Naive thymus-derived CD4-positive, alpha-beta T cell (primary cell): Measurements from ENCODE around the gene SMARCC1. TPM values are rescaled to one million over a fixed set of nuclear protein-coding genes. Genes with fewer than 3 reads are reported as not detected.

ENCODE experiments used
- ATAC-seq: fragments of 150-1000 bp; cut with Tn5 transposase; 2 replicates; pipeline ENCODE4 v1.10.0; 2021; ENCODE audit warnings: mild to moderate bottlenecking, moderate library complexity
- CTCF ChIA-PET: fragments of 350-600 bp; sonication (Branson Sonifier 250); formaldehyde crosslinking; loops from one replicate; lab custom pipeline; 2021; ENCODE audit warnings: antibody characterized with exemption; lab: Charles Lee
- POLR2A ChIA-PET: fragments of 350-600 bp; sonication (Branson Sonifier 250); formaldehyde crosslinking; loops from one replicate; lab custom pipeline; 2021; ENCODE audit warnings: antibody characterized with exemption, inconsistent platforms; lab: Charles Lee
- DNase-seq, 9 donors: peaks; one replicate each; pipeline versions ENCODE4 v3.0.0 to v3.0.0-alpha.2; 2020 to 2022; ENCODE audit warnings: mixed read lengths in 1 of 9
- H3K27ac ChIP-seq: one replicate; pipeline ENCODE4 v1.7.0; 2013; ENCODE audit warnings: mild to moderate bottlenecking, low read depth, low read length, moderate library complexity
- H3K27me3 ChIP-seq, 2 donors: one replicate each; pipeline ENCODE4 v1.7.0; 2013; ENCODE audit warnings: low read length in 2 of 2, mild to moderate bottlenecking in 2 of 2, moderate library complexity in 2 of 2; ENCODE audit not compliant: control insufficient read depth in 2 of 2, insufficient read depth in 2 of 2
- H3K36me3 ChIP-seq, 3 experiments: 1 replicate in 2 of 3; 2 replicates in 1 of 3; pipeline ENCODE4 v1.7.0; 2013; ENCODE audit warnings: low read length in 3 of 3, mild to moderate bottlenecking in 3 of 3, moderate library complexity in 1 of 3; ENCODE audit not compliant: insufficient read depth in 3 of 3, control insufficient read depth in 2 of 3
- H3K4me1 ChIP-seq, 2 donors: one replicate each; pipeline ENCODE4 v1.7.0; 2013; ENCODE audit warnings: low read length in 2 of 2, mild to moderate bottlenecking in 2 of 2, moderate library complexity in 1 of 2; ENCODE audit not compliant: control insufficient read depth in 2 of 2, insufficient read depth in 2 of 2
- H3K4me3 ChIP-seq: 2 replicates; pipeline ENCODE4 v1.7.0; 2013; ENCODE audit warnings: mild to moderate bottlenecking, low read length
- H3K9me3 ChIP-seq, 3 experiments: 1 replicate in 2 of 3; 2 replicates in 1 of 3; pipeline ENCODE4 v1.7.0; 2013; ENCODE audit warnings: low read length in 3 of 3; ENCODE audit not compliant: control insufficient read depth in 2 of 3
- H3K27ac Mint-ChIP-seq, 9 donors: one replicate each; pipeline ENCODE4 v1.8.0; 2020 to 2022; ENCODE audit warnings: mixed read lengths in 9 of 9, mild to moderate bottlenecking in 8 of 9, moderate library complexity in 5 of 9, inconsistent platforms in 2 of 9
- H3K27me3 Mint-ChIP-seq, 5 donors: one replicate each; pipeline ENCODE4 v1.8.0; 2021 to 2022; ENCODE audit warnings: mixed read lengths in 5 of 5, mild to moderate bottlenecking in 1 of 5
- H3K36me3 Mint-ChIP-seq, 5 donors: one replicate each; pipeline ENCODE4 v1.8.0; 2020 to 2022; ENCODE audit warnings: mixed read lengths in 5 of 5, mild to moderate bottlenecking in 3 of 5, inconsistent platforms in 1 of 5
- H3K4me1 Mint-ChIP-seq, 7 donors: one replicate each; pipeline ENCODE4 v1.8.0; 2020 to 2022; ENCODE audit warnings: mixed read lengths in 7 of 7, mild to moderate bottlenecking in 3 of 7, inconsistent platforms in 1 of 7
- H3K4me3 Mint-ChIP-seq, 10 donors: one replicate each; pipeline ENCODE4 v1.8.0; 2020 to 2022; ENCODE audit warnings: mild to moderate bottlenecking in 10 of 10, mixed read lengths in 10 of 10, moderate library complexity in 6 of 10, inconsistent platforms in 2 of 10
- H3K9me3 Mint-ChIP-seq, 11 donors: one replicate each; pipeline ENCODE4 v1.8.0; 2020 to 2022; ENCODE audit warnings: mixed read lengths in 11 of 11, mild to moderate bottlenecking in 4 of 11, inconsistent platforms in 1 of 11, moderate library complexity in 1 of 11
- intact Hi-C, 2 donors: fragments of 100-400 bp; cut with micrococcal nuclease; formaldehyde crosslinking; loops; one replicate each; pipeline ENCODE4 v1.15.1; 2023
- polyA plus RNA-seq, 2 donors: library from polyadenylated mRNA; unstranded; fragments of 300-500 nt; fragmentation: Illumina TruSeq; gene quantifications; one replicate each; pipeline ENCODE4 v1.2.3, GENCODE V29; 2021
- total RNA-seq, 6 experiments: library from RNA in 5 of 6; stranded (reverse) in 5 of 6; gene quantifications; 1 replicate in 5 of 6; 2 replicates in 1 of 6; pipeline ENCODE4 v1.2.3 and lab custom pipeline; 2021 to 2026

Gene SMARCC1
- total and polyA plus RNA-seq, 7 experiments from 2014 or later, result 54.0 to 125 (median 98.6) TPM

DNA sequence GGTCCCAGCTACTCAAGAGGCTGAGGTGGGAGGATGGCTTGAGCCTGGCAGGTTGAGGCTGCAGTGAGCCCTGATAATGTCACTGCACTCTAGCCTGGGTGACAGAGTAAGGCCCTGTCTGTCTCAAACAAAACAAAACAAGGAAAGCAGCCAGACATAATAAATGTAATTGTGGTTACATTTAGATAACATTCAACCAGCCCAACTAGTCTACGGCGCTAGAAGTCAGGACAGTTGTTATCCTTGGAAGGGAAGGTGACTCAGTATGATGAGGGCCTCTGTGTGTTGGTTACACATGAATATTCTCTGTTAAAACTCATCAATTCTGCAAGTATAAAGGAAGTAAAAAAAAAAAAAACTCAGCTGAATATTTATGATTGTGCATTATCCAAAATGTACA is 176.0 kb downstream of the SMARCC1 start:
- no peak overlapping the region for H3K27ac ChIP-seq
- intact Hi-C loops, result no loop called here
- Mint-ChIP-seq H3K36me3 (peaks cover 16 to 54% (median 30%) of the 10 kb centered on the region in 5 donors), H3K27ac (peak overlapping the region in 1 of 9 donors; percentile 3), H3K4me1 (peaks cover 0 to 11% (median 4%) of the 10 kb centered on the region in 7 donors), H3K27me3 (no peaks in the 10 kb centered on the region), H3K9me3 (no peaks in the 10 kb centered on the region), H3K4me3 (no peak overlapping the region)
- no peaks in the 10 kb centered on the region for H3K4me1 ChIP-seq
- ATAC-seq, result no peak
- POLR2A ChIA-PET, result no interaction called here
- H3K27me3 ChIP-seq, result no peaks in the 10 kb centered on the region
- no peak overlapping the region for H3K4me3 ChIP-seq
- DNase-seq, result no peak
- CTCF ChIA-PET, result no interaction called here
- H3K9me3 ChIP-seq, result no peaks in the 10 kb centered on the region
- H3K36me3 ChIP-seq, result peaks cover 4 to 68% (median 5%) of the 10 kb centered on the region in 3 experiments

DNA sequence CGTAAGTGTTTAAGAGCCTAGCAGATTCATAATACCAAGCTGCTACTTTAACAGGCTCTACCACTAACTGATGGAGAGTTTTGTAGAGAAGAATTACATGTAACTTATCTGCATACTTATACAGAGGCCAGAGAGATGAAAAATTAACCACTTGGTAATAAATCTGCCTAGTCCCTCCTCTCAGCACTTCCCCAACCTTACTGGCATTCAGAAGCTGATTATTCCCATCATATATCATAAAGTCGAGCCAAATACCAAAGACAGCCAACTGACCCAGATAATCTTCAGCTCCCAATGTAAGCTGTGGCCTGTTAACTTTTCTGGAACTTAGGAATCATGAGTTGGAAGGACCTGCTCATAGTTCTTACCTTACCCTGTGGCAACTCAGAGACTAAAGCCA is 177.5 kb downstream of the SMARCC1 start:
- peaks cover 0 to 11% (median 4%) of the 10 kb centered on the region in 7 donors for H3K4me1 Mint-ChIP-seq
- Histone ChIP-seq H3K36me3 (peaks cover 0 to 61% (median 5%) of the 10 kb centered on the region in 3 experiments), H3K4me1 (no peaks in the 10 kb centered on the region), H3K4me3 (no peak overlapping the region), H3K27me3 (no peaks in the 10 kb centered on the region), H3K27ac (no peak overlapping the region), H3K9me3 (no peaks in the 10 kb centered on the region)
- ATAC-seq (no peak), DNase-seq (no peak)
- ChIA-PET POLR2A (no interaction called here), CTCF (interaction anchor here (0.6 kb wide), 1 partner anchor 197 kb away, joined by 3 read pairs; no protein-coding TSS in a partner anchor)
- peaks cover 4 to 44% (median 18%) of the 10 kb centered on the region in 5 donors for H3K36me3 Mint-ChIP-seq
- H3K9me3 Mint-ChIP-seq, result no peaks in the 10 kb centered on the region
- intact Hi-C loops, result no loop called here
- no peak overlapping the region for H3K27ac Mint-ChIP-seq
- H3K27me3 Mint-ChIP-seq, result no peaks in the 10 kb centered on the region
- no peak overlapping the region for H3K4me3 Mint-ChIP-seq

- intact Hi-C loops, result no loop called here
- Histone ChIP-seq H3K4me1 (no peaks in the 10 kb centered on the region), H3K27ac (no peak overlapping the region), H3K9me3 (no peaks in the 10 kb centered on the region), H3K4me3 (no peak overlapping the region), H3K36me3 (peaks cover 0 to 62% (median 5%) of the 10 kb centered on the region in 3 experiments), H3K27me3 (no peaks in the 10 kb centered on the region)
- H3K4me3 Mint-ChIP-seq, result no peak overlapping the region
- H3K27ac Mint-ChIP-seq, result peak overlapping the region in 2 of 9 donors; percentile 44 to 57
- ChIA-PET POLR2A (no interaction called here), CTCF (no interaction called here)
- H3K27me3 Mint-ChIP-seq, result no peaks in the 10 kb centered on the region
- H3K9me3 Mint-ChIP-seq, result no peaks in the 10 kb centered on the region
- ATAC-seq, result no peak
- H3K4me1 Mint-ChIP-seq, result peaks cover 0 to 11% (median 3%) of the 10 kb centered on the region in 7 donors
- DNase-seq, result no peak
- peaks cover 4 to 40% (median 14%) of the 10 kb centered on the region in 5 donors for H3K36me3 Mint-ChIP-seq
Observed at GRCh38 chr3:47603332-47603731, 178.4 kb downstream of the SMARCC1 start.

GRCh38 chr3:47601281-47601680 is 180.4 kb downstream of the SMARCC1 start:
- DNase-seq (no peak), ATAC-seq (no peak)
- Histone ChIP-seq H3K4me3 (no peak overlapping the region), H3K9me3 (no peaks in the 10 kb centered on the region), H3K4me1 (no peaks in the 10 kb centered on the region), H3K36me3 (peaks cover 0 to 53% (median 5%) of the 10 kb centered on the region in 3 experiments), H3K27me3 (no peaks in the 10 kb centered on the region), H3K27ac (no peak overlapping the region)
- Mint-ChIP-seq H3K4me3 (no peak overlapping the region), H3K9me3 (no peaks in the 10 kb centered on the region), H3K27ac (peak overlapping the region in 2 of 9 donors; percentile 36 to 49), H3K36me3 (peaks cover 3 to 42% (median 15%) of the 10 kb centered on the region in 5 donors), H3K4me1 (peaks cover 0 to 11% (median 4%) of the 10 kb centered on the region in 7 donors), H3K27me3 (no peaks in the 10 kb centered on the region)
- intact Hi-C loops, result no loop called here
- POLR2A ChIA-PET, result no interaction called here
- CTCF ChIA-PET, result no interaction called here

- Histone ChIP-seq H3K36me3 (peaks cover 0 to 44% (median 0%) of the 10 kb centered on the region in 3 experiments), H3K4me3 (no peak overlapping the region), H3K4me1 (no peaks in the 10 kb centered on the region), H3K27me3 (no peaks in the 10 kb centered on the region), H3K9me3 (no peaks in the 10 kb centered on the region), H3K27ac (no peak overlapping the region)
- ChIA-PET CTCF (no interaction called here), POLR2A (no interaction called here)
- Mint-ChIP-seq H3K4me3 (no peak overlapping the region), H3K36me3 (peaks cover 8 to 40% (median 16%) of the 10 kb centered on the region in 5 donors), H3K4me1 (peaks cover 0 to 4% (median 0%) of the 10 kb centered on the region in 7 donors), H3K9me3 (no peaks in the 10 kb centered on the region), H3K27me3 (no peaks in the 10 kb centered on the region), H3K27ac (peak overlapping the region in 1 of 9 donors; percentile 29)
- DNase-seq, result no peak
- no peak for ATAC-seq
- intact Hi-C loops, result no loop called here
Observed at GRCh38 chr3:47594792-47595191, 186.9 kb downstream of the SMARCC1 start.

- no peaks in the 10 kb centered on the region for H3K9me3 ChIP-seq
- ATAC-seq (no peak), DNase-seq (no peak)
- peak overlapping the region in 2 of 9 donors; percentile 23 to 53 for H3K27ac Mint-ChIP-seq
- no peak overlapping the region for H3K27ac ChIP-seq
- peaks cover 5 to 40% (median 18%) of the 10 kb centered on the region in 5 donors for H3K36me3 Mint-ChIP-seq
- no peaks in the 10 kb centered on the region for H3K27me3 ChIP-seq
- intact Hi-C loops, result no loop called here
- peaks cover 0 to 4% (median 0%) of the 10 kb centered on the region in 7 donors for H3K4me1 Mint-ChIP-seq
- peaks cover 0 to 52% (median 4%) of the 10 kb centered on the region in 3 experiments for H3K36me3 ChIP-seq
- no peaks in the 10 kb centered on the region for H3K4me1 ChIP-seq
- POLR2A ChIA-PET, result interaction anchor here (0.6 kb wide), 1 partner anchor 72 kb away, joined by 3 read pairs; no protein-coding TSS in a partner anchor
- no peak overlapping the region for H3K4me3 ChIP-seq
- H3K9me3 Mint-ChIP-seq, result no peaks in the 10 kb centered on the region
- CTCF ChIA-PET, result interaction anchor here (0.7 kb wide), 1 partner anchor 24 kb away, joined by 3 read pairs; no protein-coding TSS in a partner anchor
- H3K4me3 Mint-ChIP-seq, result no peak overlapping the region
- no peaks in the 10 kb centered on the region for H3K27me3 Mint-ChIP-seq
Observed at GRCh38 chr3:47592066-47592795, 189.5 kb downstream of the SMARCC1 start.
